Measurements from ENCODE around the gene FHL1.

FHL1 gene

DNA sequence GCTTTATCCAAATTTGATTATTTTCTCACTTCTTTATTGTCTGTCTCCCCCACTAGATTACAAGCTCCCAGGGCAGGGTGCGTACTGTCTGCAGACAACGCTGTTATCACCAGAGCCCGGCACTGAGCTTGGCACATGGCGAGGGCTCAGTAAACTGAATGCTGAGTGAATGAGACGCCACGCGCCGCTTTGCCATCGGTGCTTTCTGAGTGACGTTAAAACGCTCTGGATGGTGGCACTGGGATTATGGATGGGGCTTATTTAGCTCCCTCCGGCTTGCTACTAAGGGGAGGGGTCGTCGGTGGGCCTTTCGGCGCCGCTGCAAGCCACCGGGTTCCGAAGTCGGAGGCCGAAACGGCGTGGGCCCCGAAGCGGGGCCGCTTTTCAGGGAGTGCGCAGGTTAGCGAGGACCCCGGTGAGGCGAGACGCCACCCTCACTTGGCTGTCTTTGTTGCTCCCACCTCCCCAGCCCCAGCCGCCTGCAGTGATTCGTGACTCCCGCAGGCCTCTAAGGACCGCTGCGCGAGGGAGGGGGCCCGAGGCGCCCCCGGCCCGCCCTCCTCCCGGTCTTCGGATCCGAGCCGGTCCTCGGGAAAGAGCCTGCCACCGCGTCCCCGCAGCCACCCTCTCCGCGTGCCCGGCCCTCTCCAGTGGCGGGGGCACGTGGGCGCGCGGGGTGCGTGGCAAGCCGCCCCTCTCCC is 569 bp upstream of the FHL1 start:
- Histone ChIP-seq H3K4me1 (ENCODE audit: control insufficient read depth, insufficient read depth, low read length, unreplicated experiment) (peaks cover 5% of the 10 kb centered on the region), H3K27ac (ENCODE audit: low read depth, low read length) (no peak overlapping the region), H3K4me3 (ENCODE audit: low read depth, low read length) (peak overlapping the region; percentile 86), H3K36me3 (ENCODE audit: insufficient read depth, low read length) (no peaks in the 10 kb centered on the region), H3K79me2 (ENCODE audit: control insufficient read depth, insufficient read depth, low read length, unreplicated experiment) (peaks cover 15% of the 10 kb centered on the region), H3K27me3 (ENCODE audit: insufficient read depth, low read length) (no peaks in the 10 kb centered on the region), H2AFZ (ENCODE audit: low read length, unreplicated experiment) (peak overlapping the region; percentile 11)

DNA sequence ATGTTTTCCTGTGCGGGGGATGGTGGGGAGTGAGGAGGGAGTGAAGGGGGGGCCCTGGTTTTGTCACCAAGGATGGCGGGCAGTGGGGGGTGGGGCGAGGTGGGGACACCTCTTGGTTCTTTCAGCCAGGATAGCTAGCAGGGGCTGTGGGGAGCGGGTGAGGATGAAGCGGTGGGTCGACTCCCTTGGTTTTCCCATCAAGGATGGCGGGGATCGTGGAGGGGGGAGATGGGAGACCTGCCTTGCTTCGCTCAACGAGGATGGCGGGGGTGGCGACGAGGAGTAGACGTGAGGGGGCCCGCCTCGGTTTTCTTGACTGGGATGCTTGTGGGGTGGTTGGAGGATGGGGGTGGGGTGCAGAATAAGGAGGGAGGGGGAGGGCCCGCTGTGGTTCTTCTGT is 643 bp downstream of the FHL1 start:
- Histone ChIP-seq H3K27me3 (ENCODE audit: insufficient read depth, low read length) (no peaks in the 10 kb centered on the region), H2AFZ (ENCODE audit: low read length, unreplicated experiment) (peak overlapping the region; percentile 81), H3K27ac (ENCODE audit: low read depth, low read length) (no peak overlapping the region), H3K4me3 (ENCODE audit: low read depth, low read length) (peak overlapping the region; percentile 86), H3K4me1 (ENCODE audit: control insufficient read depth, insufficient read depth, low read length, unreplicated experiment) (peaks cover 5% of the 10 kb centered on the region), H3K79me2 (ENCODE audit: control insufficient read depth, insufficient read depth, low read length, unreplicated experiment) (peaks cover 21% of the 10 kb centered on the region), H3K36me3 (ENCODE audit: insufficient read depth, low read length) (no peaks in the 10 kb centered on the region)

DNA sequence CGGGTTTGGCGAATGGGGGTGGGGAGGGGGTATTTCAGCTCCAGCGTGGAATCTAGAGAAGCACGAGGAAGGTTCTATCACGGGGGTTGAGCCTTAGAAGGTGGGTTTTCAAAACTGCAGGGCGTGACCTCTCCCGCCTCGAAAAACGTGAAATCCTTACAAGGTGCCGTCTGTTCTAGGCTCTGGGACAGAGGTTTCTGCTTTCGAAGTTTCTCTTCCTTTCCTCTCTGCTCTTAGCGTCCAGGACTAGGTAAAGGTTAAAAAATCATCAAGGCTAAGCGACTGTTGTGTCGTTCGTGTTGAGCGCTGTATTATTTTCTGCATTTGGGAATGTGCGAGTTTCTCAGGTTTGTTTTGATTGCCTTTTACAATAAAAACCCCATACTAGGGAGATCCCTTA is 1.1 kb downstream of the FHL1 start:
- Histone ChIP-seq H3K27me3 (ENCODE audit: insufficient read depth, low read length) (no peaks in the 10 kb centered on the region), H3K36me3 (ENCODE audit: insufficient read depth, low read length) (no peaks in the 10 kb centered on the region), H3K4me3 (ENCODE audit: low read depth, low read length) (peak overlapping the region; percentile 86), H2AFZ (ENCODE audit: low read length, unreplicated experiment) (peak overlapping the region; percentile 68), H3K4me1 (ENCODE audit: control insufficient read depth, insufficient read depth, low read length, unreplicated experiment) (peaks cover 5% of the 10 kb centered on the region), H3K79me2 (ENCODE audit: control insufficient read depth, insufficient read depth, low read length, unreplicated experiment) (peaks cover 25% of the 10 kb centered on the region), H3K27ac (ENCODE audit: low read depth, low read length) (no peak overlapping the region)

DNA sequence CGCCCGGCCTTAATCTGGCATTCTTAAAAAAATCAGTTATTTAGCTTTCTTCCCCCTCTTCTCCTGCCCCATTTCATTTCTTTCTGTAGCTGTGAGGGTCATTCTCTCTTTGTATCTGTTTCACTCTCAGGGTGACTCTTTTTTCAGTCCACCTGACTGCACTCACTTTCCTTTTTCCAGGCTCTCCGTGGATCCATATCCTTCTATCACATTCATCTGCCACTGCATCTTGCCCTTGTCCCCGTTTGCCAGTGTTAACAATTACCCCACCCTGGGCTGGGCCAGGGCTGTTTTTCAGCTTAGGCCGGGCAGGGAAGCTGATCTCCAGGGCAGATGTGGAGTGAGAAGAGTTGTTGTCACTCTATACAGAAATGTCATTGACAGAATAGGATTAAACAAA is 7.7 kb downstream of the FHL1 start:
- Histone ChIP-seq H3K4me1 (ENCODE audit: control insufficient read depth, insufficient read depth, low read length, unreplicated experiment) (peaks cover 3% of the 10 kb centered on the region), H2AFZ (ENCODE audit: low read length, unreplicated experiment) (no peak overlapping the region), H3K27me3 (ENCODE audit: insufficient read depth, low read length) (no peaks in the 10 kb centered on the region), H3K79me2 (ENCODE audit: control insufficient read depth, insufficient read depth, low read length, unreplicated experiment) (peaks cover 28% of the 10 kb centered on the region), H3K4me3 (ENCODE audit: low read depth, low read length) (no peak overlapping the region), H3K27ac (ENCODE audit: low read depth, low read length) (no peak overlapping the region), H3K36me3 (ENCODE audit: insufficient read depth, low read length) (no peaks in the 10 kb centered on the region)

DNA sequence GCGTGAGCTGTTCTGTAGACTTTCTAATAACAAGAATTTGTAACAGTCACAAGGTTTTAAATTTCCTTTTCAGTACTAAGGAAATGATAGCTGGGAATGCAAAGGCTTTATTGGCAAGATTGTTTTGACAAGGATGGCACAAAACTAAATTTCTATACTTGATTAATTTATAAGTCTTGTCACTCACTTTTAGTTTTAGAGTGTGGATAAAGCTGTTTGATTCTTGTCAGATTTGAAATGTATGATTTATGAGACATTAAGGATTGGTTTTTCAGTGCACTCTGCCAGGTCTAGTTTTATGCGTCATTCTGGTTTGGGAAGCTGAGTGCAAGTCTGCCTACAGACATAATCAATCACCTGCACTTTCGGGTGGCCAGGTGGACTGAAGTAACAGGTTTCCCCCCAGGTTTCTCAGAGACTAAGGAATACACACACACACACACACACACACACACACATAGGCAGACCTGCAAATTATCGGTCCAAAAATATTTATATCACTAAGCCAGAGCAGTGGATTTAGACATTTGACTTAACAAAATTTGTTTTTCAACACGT is 9.3 kb downstream of the FHL1 start:
- no peak overlapping the region for H2AFZ ChIP-seq (ENCODE audit: low read length, unreplicated experiment)
- no peak overlapping the region for H3K27ac ChIP-seq (ENCODE audit: low read depth, low read length)
- H3K36me3 ChIP-seq (ENCODE audit: insufficient read depth, low read length), result no peaks in the 10 kb centered on the region
- H3K4me3 ChIP-seq (ENCODE audit: low read depth, low read length), result no peak overlapping the region
- no peaks in the 10 kb centered on the region for H3K27me3 ChIP-seq (ENCODE audit: insufficient read depth, low read length)
- peaks cover 25% of the 10 kb centered on the region for H3K79me2 ChIP-seq (ENCODE audit: control insufficient read depth, insufficient read depth, low read length, unreplicated experiment)
- H3K4me1 ChIP-seq (ENCODE audit: control insufficient read depth, insufficient read depth, low read length, unreplicated experiment), result peaks cover 3% of the 10 kb centered on the region

DNA sequence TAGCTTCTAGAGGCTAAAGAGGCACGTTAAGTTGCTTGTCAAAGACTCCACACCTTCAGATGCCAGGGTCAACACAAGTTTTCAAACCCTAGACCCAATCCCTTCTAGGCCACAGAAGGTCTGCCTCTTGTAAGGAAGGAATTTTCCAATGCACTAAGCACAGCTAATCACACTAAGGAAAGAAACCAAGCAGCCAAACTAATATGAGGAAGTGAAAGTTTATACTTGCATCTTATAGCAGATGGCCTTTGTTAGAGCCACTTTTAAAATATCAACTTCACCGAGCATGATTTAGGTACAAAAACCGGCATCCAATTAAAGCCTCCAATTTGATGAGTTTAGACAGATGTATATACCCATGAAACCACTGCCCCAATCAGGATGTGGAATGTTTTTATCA is 9.9 kb downstream of the FHL1 start:
- Histone ChIP-seq H3K79me2 (ENCODE audit: control insufficient read depth, insufficient read depth, low read length, unreplicated experiment) (peaks cover 24% of the 10 kb centered on the region), H3K27me3 (ENCODE audit: insufficient read depth, low read length) (no peaks in the 10 kb centered on the region), H3K4me1 (ENCODE audit: control insufficient read depth, insufficient read depth, low read length, unreplicated experiment) (peaks cover 3% of the 10 kb centered on the region), H3K36me3 (ENCODE audit: insufficient read depth, low read length) (no peaks in the 10 kb centered on the region), H3K4me3 (ENCODE audit: low read depth, low read length) (no peak overlapping the region), H3K27ac (ENCODE audit: low read depth, low read length) (no peak overlapping the region), H2AFZ (ENCODE audit: low read length, unreplicated experiment) (no peak overlapping the region)

DNA sequence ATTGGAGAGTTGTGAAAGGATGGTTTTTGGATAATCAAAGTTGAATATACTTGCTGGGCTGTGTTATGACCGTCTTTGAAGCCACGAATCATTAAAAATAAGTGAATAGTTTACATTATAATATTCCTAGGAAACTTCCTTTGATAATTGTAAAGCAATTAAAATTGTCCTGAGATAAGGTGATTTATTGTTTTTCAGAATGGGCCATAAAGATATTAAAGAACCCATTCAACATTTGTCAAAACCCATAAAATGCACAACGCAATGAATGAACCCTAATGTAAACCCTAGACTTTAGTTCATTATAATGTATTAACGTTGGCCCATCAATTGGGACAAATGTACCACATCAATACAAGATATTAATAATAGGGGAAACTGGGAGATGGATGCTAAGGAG is 11.4 kb downstream of the FHL1 start:
- Histone ChIP-seq H3K27me3 (ENCODE audit: insufficient read depth, low read length) (no peaks in the 10 kb centered on the region), H3K79me2 (ENCODE audit: control insufficient read depth, insufficient read depth, low read length, unreplicated experiment) (peaks cover 13% of the 10 kb centered on the region), H3K36me3 (ENCODE audit: insufficient read depth, low read length) (no peaks in the 10 kb centered on the region), H3K4me3 (ENCODE audit: low read depth, low read length) (no peak overlapping the region), H3K4me1 (ENCODE audit: control insufficient read depth, insufficient read depth, low read length, unreplicated experiment) (peaks cover 13% of the 10 kb centered on the region), H2AFZ (ENCODE audit: low read length, unreplicated experiment) (no peak overlapping the region), H3K27ac (ENCODE audit: low read depth, low read length) (no peak overlapping the region)

DNA sequence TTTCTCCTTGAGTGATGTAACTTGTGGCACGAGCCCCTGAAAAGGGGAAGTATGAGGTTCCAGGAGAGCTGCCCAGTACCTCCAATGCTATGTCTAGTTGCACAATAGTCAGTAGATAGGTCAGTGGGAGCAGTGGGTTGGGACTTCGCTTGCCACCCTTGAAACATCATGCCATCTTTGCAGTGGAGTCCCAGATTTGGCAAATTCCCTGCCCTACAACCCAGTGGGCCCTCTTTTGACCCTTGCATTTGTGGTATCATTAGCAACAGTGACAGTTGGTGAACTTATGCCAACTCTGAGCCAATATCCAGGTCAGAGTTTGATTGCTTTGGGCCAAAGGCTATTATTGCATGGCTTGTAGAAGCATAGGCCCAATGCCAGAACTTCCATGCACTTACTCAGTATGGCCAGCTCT is 12.3 kb downstream of the FHL1 start:
- no peak overlapping the region for H3K4me3 ChIP-seq (ENCODE audit: low read depth, low read length)
- H3K36me3 ChIP-seq (ENCODE audit: insufficient read depth, low read length), result no peaks in the 10 kb centered on the region
- H2AFZ ChIP-seq (ENCODE audit: low read length, unreplicated experiment), result no peak overlapping the region
- no peaks in the 10 kb centered on the region for H3K27me3 ChIP-seq (ENCODE audit: insufficient read depth, low read length)
- H3K79me2 ChIP-seq (ENCODE audit: control insufficient read depth, insufficient read depth, low read length, unreplicated experiment), result peaks cover 11% of the 10 kb centered on the region
- no peak overlapping the region for H3K27ac ChIP-seq (ENCODE audit: low read depth, low read length)
- peaks cover 16% of the 10 kb centered on the region for H3K4me1 ChIP-seq (ENCODE audit: control insufficient read depth, insufficient read depth, low read length, unreplicated experiment)

DNA sequence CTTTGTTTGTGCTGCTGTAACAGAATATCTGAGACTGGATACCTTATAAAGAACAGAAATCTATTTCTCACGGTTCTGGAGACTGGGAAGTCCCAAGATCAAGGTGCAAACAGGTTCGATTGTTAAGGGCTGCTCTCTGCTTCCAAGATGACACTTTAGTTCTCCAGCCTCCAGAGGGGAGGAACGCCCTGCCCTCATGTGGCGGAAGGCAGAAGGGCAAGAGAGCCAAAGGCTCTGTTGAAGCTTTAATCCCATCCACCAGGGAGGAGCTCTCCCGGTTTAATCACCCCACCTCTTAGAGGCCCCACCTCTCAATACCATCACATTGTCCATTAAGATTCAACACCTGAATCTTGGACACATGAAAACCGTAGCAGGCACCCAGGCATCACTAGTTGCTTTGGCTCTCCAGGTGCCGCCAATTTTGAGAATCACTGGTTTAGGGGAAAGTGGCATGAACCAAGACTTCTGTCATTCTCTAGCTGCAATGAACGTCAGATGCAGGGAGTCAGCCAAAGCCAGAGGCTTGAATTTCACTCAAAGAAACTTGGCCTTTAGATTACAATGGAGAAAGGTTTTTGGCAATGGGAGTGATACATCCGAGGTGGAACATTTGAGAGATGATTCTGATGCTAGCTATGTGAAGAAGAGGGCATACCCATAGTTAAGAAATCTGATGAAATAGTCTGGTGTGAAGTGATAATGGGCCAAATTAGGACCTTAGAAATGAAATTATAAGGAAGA is 15.7 kb downstream of the FHL1 start:
- Histone ChIP-seq H3K27ac (ENCODE audit: low read depth, low read length) (peak overlapping the region; percentile 30; the same call in 1 of the 2 replicates), H3K79me2 (ENCODE audit: control insufficient read depth, insufficient read depth, low read length, unreplicated experiment) (peaks cover 25% of the 10 kb centered on the region), H3K36me3 (ENCODE audit: insufficient read depth, low read length) (no peaks in the 10 kb centered on the region), H3K4me1 (ENCODE audit: control insufficient read depth, insufficient read depth, low read length, unreplicated experiment) (peaks cover 25% of the 10 kb centered on the region), H2AFZ (ENCODE audit: low read length, unreplicated experiment) (no peak overlapping the region), H3K4me3 (ENCODE audit: low read depth, low read length) (no peak overlapping the region), H3K27me3 (ENCODE audit: insufficient read depth, low read length) (no peaks in the 10 kb centered on the region)

DNA sequence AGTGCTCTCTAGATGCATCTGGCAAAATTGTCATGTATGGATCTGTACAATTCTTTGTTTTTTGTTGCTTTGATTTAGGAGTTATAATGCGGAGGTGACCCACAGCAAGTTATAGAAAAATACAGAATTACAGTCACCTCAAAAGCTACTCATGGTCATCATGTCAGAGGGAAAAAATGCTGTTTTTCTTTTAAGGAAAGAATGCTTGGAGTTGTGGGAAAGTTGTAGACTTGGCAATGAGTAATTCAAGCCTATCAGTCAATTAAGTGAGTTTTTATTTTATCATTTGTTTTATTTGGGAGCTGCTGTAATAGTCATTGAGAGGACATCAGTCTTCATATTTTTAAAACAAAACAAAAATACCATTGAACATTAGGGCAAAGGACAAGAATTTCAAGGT is 16.4 kb downstream of the FHL1 start:
- Histone ChIP-seq H3K4me1 (ENCODE audit: control insufficient read depth, insufficient read depth, low read length, unreplicated experiment) (peaks cover 28% of the 10 kb centered on the region), H3K79me2 (ENCODE audit: control insufficient read depth, insufficient read depth, low read length, unreplicated experiment) (peaks cover 21% of the 10 kb centered on the region), H3K27me3 (ENCODE audit: insufficient read depth, low read length) (no peaks in the 10 kb centered on the region), H2AFZ (ENCODE audit: low read length, unreplicated experiment) (no peak overlapping the region), H3K4me3 (ENCODE audit: low read depth, low read length) (no peak overlapping the region), H3K36me3 (ENCODE audit: insufficient read depth, low read length) (no peaks in the 10 kb centered on the region), H3K27ac (ENCODE audit: low read depth, low read length) (peak overlapping the region; percentile 30; the same call in 1 of the 2 replicates)

DNA sequence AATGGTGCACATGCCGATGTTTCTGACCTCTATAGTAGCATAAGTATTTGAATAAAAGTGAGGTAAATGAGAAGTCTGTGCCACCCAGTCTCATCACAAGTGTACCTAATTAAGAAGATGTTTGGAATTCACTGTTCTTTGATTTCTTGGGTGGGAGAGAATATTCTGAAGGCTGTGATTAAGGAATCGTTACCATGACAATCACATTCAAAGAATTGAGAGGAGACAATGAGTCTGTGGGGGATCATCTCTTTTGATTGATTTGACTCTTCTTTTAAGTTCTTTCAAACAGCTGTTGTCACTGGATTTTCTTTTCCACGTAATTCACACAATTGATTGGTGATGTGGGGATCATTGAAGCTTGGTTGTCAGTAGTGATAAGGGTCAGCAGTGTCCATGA is 18.1 kb downstream of the FHL1 start:
- H3K79me2 ChIP-seq (ENCODE audit: control insufficient read depth, insufficient read depth, low read length, unreplicated experiment), result peaks cover 21% of the 10 kb centered on the region

More for the DNA sequence above, 18.1 kb downstream of the FHL1 start:
- Histone ChIP-seq H3K36me3 (ENCODE audit: insufficient read depth, low read length) (no peaks in the 10 kb centered on the region), H3K4me1 (ENCODE audit: control insufficient read depth, insufficient read depth, low read length, unreplicated experiment) (peaks cover 41% of the 10 kb centered on the region), H3K4me3 (ENCODE audit: low read depth, low read length) (no peak overlapping the region), H2AFZ (ENCODE audit: low read length, unreplicated experiment) (no peak overlapping the region), H3K27ac (ENCODE audit: low read depth, low read length) (no peak overlapping the region), H3K27me3 (ENCODE audit: insufficient read depth, low read length) (no peaks in the 10 kb centered on the region)
